Measurements from ENCODE around the gene FBXO34. TPM values are rescaled to one million over a fixed set of nuclear protein-coding genes. Genes with fewer than 3 reads are reported as not detected.

Gene FBXO34
- total and polyA plus RNA-seq, 2 of the 13 experiments (the other 11 are each of a cell fraction or from before 2014, with no cell fraction given), result 8.8 to 13.5 TPM

DNA sequence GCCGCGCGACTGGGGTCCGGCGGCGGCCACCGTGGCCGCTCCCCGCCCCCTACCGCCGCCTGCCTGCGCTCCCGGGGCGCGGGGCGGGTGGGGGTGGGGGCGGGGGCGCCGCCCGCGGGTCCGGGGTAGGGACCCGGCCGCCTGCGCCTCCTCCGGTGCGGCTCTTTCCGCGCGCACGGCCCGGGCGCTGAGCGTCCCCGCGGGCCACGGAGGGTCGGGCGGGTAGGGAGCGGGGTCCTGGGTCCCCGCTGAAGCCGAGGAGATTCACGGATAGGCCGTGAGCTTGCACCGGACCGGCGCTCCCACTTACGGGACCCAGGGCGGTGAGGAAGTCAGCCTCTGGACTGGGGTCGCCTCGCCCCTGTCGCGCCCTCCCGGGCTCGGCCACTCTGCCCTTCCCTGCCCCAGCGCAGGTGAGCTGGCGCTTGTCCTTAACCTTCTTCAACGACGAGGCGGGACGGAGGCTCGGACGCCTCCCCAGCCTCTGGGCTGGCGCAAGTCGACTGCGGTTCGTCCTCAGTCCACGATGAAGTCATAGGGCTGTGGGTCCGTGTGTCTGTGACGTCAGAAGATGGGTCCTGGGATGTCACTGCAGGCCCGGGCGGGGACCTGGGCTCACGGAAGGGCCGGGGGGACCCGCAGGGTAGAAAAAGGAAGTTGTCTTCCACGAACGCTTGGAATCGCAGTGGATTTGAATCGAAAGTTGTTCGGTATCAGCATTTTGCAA lies 514 bp downstream of the FBXO34 start (continued):
- TF ChIP-seq SNAI1 (CRISPR knock-in tag; IDR thresholded peaks at IDR 0.05; ENCODE audit: borderline replicate concordance) (0 out of 2 replicates have a peak, but pooled peaks have one; percentile 46), GATAD1 (CRISPR knock-in tag; IDR thresholded peaks at IDR 0.05) (no peak), HNRNPLL (IDR thresholded peaks at IDR 0.05; ENCODE audit: low read depth, low read length, poor library complexity, severe bottlenecking) (peak; percentile 55), ZNF788 (CRISPR knock-in tag; IDR thresholded peaks at IDR 0.05; ENCODE audit: borderline replicate concordance) (peak; percentile 65), FIP1L1 (IDR thresholded peaks at IDR 0.05; ENCODE audit: borderline replicate concordance, insufficient read depth, low read depth, low read length) (no peak), ZNF335 (CRISPR knock-in tag; IDR thresholded peaks at IDR 0.05) (no peak), CC2D1A (CRISPR knock-in tag; IDR thresholded peaks at IDR 0.05) (no peak), ZNF768 (CRISPR knock-in tag; IDR thresholded peaks at IDR 0.05) (peak; percentile 48; the same call in 1 of the 2 replicates), ZNF660 (CRISPR knock-in tag; IDR thresholded peaks at IDR 0.05; ENCODE audit: borderline replicate concordance, low read depth) (no peak), HOXA3 (CRISPR knock-in tag; IDR thresholded peaks at IDR 0.05) (peak; percentile 99), POLR2AphosphoS5 (IDR thresholded peaks at IDR 0.05; ENCODE audit: low read depth, low read length) (no peak), ZNF652 (CRISPR knock-in tag; IDR thresholded peaks at IDR 0.05; ENCODE audit: borderline replicate concordance, low read depth) (no peak), NPAS2 (CRISPR knock-in tag; IDR thresholded peaks at IDR 0.05; ENCODE audit: borderline replicate concordance) (no peak)
- TF ChIP-seq, protein P1, sequence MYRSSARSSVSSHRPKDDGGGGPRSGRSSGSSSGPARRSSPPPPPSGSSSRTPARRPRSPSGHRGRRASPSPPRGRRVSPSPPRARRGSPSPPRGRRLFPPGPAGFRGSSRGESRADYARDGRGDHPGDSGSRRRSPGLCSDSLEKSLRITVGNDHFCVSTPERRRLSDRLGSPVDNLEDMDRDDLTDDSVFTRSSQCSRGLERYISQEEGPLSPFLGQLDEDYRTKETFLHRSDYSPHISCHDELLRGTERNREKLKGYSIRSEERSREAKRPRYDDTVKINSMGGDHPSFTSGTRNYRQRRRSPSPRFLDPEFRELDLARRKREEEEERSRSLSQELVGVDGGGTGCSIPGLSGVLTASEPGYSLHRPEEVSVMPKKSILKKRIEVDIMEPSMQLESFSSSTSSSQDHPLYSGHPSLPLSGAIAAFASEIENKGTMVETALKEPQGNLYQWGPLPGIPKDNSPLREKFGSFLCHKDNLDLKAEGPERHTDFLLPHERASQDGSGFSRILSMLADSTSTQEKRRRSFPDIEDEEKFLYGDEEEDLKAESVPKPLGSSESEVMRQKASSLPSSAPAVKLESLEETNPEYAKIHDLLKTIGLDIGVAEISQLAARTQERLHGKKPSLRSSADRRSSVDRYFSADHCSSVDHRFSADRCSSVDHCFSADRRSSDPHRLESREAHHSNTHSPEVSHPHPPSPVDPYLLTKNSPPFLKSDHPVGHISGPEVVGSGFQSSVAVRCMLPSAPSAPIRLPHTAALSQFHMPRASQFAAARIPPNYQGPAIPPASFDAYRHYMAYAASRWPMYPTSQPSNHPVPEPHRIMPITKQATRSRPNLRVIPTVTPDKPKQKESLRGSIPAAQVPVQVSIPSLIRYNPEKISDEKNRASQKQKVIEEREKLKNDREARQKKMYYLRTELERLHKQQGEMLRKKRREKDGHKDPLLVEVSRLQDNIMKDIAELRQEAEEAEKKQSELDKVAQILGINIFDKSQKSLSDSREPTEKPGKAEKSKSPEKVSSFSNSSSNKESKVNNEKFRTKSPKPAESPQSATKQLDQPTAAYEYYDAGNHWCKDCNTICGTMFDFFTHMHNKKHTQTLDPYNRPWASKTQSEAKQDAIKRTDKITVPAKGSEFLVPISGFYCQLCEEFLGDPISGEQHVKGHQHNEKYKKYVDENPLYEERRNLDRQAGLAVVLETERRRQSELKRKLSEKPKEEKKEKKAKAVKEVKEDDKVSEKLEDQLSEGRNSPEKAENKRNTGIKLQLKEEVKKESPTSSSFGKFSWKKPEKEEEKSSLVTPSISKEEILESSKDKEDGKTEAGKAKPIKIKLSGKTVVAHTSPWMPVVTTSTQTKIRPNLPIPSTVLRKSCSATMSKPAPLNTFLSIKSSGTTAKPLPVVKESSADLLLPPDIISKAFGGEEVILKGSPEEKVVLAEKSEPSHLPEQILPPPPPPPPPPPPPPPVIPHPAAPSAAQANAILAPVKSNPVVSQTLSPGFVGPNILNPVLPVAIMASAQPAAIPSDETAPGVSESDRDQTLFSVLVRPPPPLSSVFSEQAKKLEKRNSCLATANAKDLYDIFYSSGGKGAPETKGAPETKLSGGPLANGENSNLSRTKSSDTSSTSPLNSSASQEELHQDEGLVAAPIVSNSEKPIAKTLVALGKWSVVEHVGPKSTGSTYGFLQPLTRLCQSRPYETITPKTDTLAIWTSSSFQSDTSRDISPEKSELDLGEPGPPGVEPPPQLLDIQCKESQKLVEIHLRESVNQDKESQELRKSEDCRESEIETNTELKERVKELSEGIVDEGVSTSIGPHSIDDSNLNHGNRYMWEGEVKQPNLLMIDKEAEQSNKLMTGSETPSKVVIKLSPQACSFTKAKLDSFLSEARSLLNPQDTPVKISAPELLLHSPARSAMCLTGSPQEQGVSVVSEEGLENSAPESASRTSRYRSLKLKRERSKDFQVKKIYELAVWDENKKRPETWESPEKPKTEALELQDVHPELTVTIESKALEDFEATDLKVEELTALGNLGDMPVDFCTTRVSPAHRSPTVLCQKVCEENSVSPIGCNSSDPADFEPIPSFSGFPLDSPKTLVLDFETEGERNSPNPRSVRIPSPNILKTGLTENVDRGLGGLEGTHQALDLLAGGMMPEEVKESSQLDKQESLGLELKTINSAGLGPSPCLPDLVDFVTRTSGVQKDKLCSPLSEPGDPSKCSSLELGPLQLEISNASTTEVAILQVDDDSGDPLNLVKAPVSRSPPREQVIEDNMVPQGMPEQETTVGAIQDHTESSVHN (CRISPR knock-in tag; IDR thresholded peaks at IDR 0.05), result 0 out of 2 replicates have a peak, but pooled peaks have one; percentile 26
- TF ChIP-seq, protein P2, sequence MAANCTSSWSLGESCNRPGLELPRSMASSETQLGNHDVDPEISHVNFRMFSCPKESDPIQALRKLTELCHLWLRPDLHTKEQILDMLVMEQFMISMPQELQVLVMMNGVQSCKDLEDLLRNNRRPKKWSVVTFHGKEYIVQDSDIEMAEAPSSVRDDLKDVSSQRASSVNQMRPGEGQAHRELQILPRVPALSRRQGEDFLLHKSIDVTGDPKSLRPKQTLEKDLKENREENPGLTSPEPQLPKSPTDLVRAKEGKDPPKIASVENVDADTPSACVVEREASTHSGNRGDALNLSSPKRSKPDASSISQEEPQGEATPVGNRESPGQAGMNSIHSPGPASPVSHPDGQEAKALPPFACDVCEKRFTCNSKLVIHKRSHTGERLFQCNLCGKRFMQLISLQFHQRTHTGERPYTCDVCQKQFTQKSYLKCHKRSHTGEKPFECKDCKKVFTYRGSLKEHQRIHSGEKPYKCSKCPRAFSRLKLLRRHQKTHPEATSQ (CRISPR knock-in tag; IDR thresholded peaks at IDR 0.05; ENCODE audit: borderline replicate concordance), result no peak; the same call in 1 of the 2 replicates
- TF ChIP-seq, protein P3, sequence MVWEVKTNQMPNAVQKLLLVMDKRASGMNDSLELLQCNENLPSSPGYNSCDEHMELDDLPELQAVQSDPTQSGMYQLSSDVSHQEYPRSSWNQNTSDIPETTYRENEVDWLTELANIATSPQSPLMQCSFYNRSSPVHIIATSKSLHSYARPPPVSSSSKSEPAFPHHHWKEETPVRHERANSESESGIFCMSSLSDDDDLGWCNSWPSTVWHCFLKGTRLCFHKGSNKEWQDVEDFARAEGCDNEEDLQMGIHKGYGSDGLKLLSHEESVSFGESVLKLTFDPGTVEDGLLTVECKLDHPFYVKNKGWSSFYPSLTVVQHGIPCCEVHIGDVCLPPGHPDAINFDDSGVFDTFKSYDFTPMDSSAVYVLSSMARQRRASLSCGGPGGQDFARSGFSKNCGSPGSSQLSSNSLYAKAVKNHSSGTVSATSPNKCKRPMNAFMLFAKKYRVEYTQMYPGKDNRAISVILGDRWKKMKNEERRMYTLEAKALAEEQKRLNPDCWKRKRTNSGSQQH (CRISPR knock-in tag; IDR thresholded peaks at IDR 0.05; ENCODE audit: low read depth), result 0 out of 2 replicates have a peak, but pooled peaks have one; percentile 19
- TF ChIP-seq, protein P4, sequence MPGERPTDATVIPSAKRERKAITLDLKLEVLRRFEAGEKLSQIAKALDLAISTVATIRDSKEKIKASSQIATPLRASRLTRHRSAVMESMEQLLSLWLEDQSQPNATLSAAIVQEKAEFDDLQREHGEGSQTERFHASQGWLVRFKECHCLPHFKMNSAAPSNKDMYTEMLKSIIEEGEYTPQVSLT (CRISPR knock-in tag; IDR thresholded peaks at IDR 0.05; ENCODE audit: borderline replicate concordance, low read depth), result no peak

Data from HepG2 (cell line).